GM12872 (cell line): ENCODE results near the gene SLC16A7.

Source experiments
- TF ChIP-seq, protein P1 (sequence below): IDR thresholded peaks from 3 replicates; pipeline ENCODE4 v1.5.1; 2011; ENCODE audit warnings: low read depth, mild to moderate bottlenecking, low read length, moderate library complexity; ENCODE audit not compliant: insufficient read depth

The SLC16A7 gene

DNA sequence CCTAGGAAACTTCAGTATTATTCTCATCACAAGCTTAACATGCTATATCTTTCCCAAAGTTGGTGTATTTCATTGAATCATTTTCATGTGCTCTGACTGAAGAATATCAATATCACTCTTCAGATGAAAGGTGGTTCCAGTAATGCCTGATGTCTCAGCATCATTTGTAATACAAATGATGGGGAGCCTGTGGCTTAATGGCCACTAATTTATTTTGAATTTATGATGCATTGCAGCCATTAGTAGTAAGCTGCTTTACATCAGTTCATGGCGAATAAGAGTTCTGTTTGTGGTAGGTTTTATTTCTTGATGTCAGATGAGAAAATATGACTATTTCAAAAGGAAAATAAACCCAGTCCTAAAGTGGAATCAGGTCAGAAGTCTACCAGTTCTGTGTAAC lies 139.4 kb downstream of the SLC16A7 start:
- TF ChIP-seq, protein P1, sequence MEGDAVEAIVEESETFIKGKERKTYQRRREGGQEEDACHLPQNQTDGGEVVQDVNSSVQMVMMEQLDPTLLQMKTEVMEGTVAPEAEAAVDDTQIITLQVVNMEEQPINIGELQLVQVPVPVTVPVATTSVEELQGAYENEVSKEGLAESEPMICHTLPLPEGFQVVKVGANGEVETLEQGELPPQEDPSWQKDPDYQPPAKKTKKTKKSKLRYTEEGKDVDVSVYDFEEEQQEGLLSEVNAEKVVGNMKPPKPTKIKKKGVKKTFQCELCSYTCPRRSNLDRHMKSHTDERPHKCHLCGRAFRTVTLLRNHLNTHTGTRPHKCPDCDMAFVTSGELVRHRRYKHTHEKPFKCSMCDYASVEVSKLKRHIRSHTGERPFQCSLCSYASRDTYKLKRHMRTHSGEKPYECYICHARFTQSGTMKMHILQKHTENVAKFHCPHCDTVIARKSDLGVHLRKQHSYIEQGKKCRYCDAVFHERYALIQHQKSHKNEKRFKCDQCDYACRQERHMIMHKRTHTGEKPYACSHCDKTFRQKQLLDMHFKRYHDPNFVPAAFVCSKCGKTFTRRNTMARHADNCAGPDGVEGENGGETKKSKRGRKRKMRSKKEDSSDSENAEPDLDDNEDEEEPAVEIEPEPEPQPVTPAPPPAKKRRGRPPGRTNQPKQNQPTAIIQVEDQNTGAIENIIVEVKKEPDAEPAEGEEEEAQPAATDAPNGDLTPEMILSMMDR, result no peak

DNA sequence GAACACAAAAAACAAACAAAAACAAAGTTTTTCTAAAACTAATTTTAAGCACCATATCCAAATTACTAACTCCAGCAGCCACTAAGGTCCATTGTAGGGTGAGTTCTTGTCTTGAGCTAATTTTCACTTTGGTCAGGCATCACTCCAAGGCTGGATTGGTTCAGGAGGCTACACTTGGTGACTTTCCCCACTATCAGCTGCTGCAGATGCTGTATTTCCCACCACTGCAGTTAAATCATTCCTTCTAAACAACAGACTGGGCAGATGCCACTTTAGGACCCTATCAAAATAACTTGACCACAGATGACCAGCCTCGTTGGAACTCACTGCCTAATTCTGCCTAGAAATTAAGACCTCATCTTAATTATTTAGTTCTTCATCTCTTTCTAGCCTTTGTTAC lies 140.5 kb downstream of the SLC16A7 start:
- TF ChIP-seq, protein P1, result no peak

DNA sequence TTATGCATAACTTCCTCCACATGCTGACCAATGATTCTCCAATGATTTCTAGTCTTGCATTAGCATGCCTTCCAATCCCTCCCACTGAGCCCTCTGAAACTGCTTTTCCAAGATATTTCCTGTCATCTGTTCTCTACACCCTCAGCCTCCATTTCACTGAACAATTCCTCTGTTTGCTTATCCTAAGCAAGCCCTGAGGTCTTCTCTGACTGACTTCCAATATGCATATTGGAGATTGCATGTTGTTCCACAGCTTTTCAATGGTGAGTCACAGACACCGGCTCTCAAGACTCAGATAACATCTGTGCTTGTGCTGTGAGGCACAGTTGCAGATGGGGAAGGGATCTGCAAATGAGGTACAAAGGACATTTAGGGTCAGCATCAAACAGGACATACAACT lies 141.0 kb downstream of the SLC16A7 start:
- TF ChIP-seq, protein P1, result no peak

GRCh38 chr12:59737725-59738463 lies 142.1 kb downstream of the SLC16A7 start:
- TF ChIP-seq, protein P1, result no peak

GRCh38 chr12:59742841-59743240 lies 147.0 kb downstream of the SLC16A7 start:
- TF ChIP-seq, protein P1, result no peak

DNA sequence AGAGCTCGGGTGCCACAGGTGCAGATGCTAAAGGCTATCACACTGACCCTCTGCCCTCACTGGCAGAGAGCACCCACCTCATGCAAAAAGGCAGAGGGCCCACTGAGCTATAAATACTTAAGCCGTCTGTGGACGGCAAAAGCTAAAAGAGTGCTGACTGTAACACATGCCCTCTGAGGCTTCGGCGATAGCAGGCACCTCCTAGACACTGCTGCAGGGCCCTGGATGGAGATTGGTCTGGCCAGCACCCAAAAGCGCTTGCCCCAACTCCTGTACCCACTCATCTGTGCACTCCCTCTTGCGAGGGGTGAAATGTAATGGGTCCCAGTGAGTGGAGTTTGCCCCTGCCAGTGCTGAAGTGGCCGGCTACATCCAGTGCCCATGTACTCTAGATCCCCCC lies 148.7 kb downstream of the SLC16A7 start:
- TF ChIP-seq, protein P1, result no peak

- TF ChIP-seq, protein P1, result no peak
Observed at GRCh38 chr12:59761542-59761941, 165.7 kb downstream of the SLC16A7 start.
